Right renal pelvis (tissue), 4 donors: ENCODE data around the gene CLDN22. TPM values are rescaled to one million over a fixed set of nuclear protein-coding genes. Genes with fewer than 3 reads are reported as not detected.

Experiments used
- DNase-seq, 4 donors: peaks; one replicate each; pipeline ENCODE4 v3.0.0-alpha.2; 2013; ENCODE audit warnings: low read depth in 4 of 4, low spot score in 3 of 4, missing footprints in 1 of 4
- polyA plus RNA-seq, 4 donors: library from polyadenylated mRNA; unstranded; fragments of 120-200 nt; gene quantifications; one replicate each; pipeline ENCODE4 v1.2.1, GENCODE V29; 2013; ENCODE audit not compliant: insufficient read length in 4 of 4

The CLDN22 gene
- under 1 TPM; 0.38 to 0.77 (median 0.51) TPM for polyA plus RNA-seq

- DNase-seq, result no peak
Observed at GRCh38 chr4:183320211-183321059, at the start of gene CLDN22. TSS of gene CLDN22 (minus strand) at chr4:183320276. CDS start at chr4:183320218, 58 bp downstream.

GRCh38 chr4:183369073-183369472 lies 49.0 kb upstream of the CLDN22 start:
- DNase-seq, result no peak

GRCh38 chr4:183366206-183366835 lies 46.2 kb upstream of the CLDN22 start:
- DNase-seq, result no peak

GRCh38 chr4:183364025-183364424 lies 43.9 kb upstream of the CLDN22 start:
- DNase-seq, result no peak

GRCh38 chr4:183362916-183363542 lies 43.0 kb upstream of the CLDN22 start:
- DNase-seq, result no peak

- DNase-seq, result no peak
Observed at GRCh38 chr4:183362036-183362435, 42.0 kb upstream of the CLDN22 start.

GRCh38 chr4:183360161-183360919 lies 40.3 kb upstream of the CLDN22 start:
- no peak for DNase-seq

- DNase-seq, result no peak
Observed at GRCh38 chr4:183358215-183358755, 38.2 kb upstream of the CLDN22 start.

- DNase-seq, result no peak
Observed at GRCh38 chr4:183356931-183357675, 37.0 kb upstream of the CLDN22 start.

GRCh38 chr4:183356173-183356830 lies 36.2 kb upstream of the CLDN22 start:
- DNase-seq, result no peak

- DNase-seq, result no peak
Observed at GRCh38 chr4:183355405-183355804, 35.3 kb upstream of the CLDN22 start.

GRCh38 chr4:183354219-183354618 lies 34.1 kb upstream of the CLDN22 start:
- no peak for DNase-seq

- DNase-seq, result no peak
Observed at GRCh38 chr4:183353557-183353956, 33.5 kb upstream of the CLDN22 start.

GRCh38 chr4:183352546-183352945 lies 32.5 kb upstream of the CLDN22 start:
- no peak for DNase-seq

GRCh38 chr4:183350317-183351071 lies 30.4 kb upstream of the CLDN22 start:
- DNase-seq, result no peak

GRCh38 chr4:183349673-183350072 lies 29.6 kb upstream of the CLDN22 start:
- DNase-seq, result no peak

GRCh38 chr4:183348706-183349659 lies 28.9 kb upstream of the CLDN22 start:
- DNase-seq, result no peak
